ENCODE data around the gene CMTM8. TPM values are rescaled to one million over a fixed set of nuclear protein-coding genes. Genes with fewer than 3 reads are reported as not detected.

CMTM8 gene
- total and polyA plus RNA-seq, 4 donors, result 0.63 to 6.8 (median 2.3) TPM

DNA sequence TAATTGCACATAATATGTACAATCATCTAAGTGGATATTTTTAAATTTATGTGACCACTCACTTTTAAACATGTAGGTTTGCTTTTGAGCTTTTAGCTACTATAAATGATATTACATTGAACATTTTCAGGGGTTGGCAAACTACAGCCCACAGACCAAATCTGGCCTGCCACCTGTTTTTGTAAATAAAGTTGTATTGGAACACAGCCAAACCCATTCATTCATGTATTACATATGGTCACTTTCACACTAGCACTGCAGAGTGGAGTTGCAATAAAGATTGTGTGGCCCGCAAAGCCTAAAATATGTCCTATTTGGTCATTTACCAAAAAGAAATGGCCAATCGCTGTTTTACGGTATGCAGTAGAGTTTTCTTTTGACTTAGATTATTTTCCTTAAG is 174.4 kb downstream of the CMTM8 start:
- ATAC-seq (ENCODE audit: low FRiP score), result no peak
- no peak for DNase-seq
- H3K4me3 ChIP-seq (ENCODE audit: low read length in 2 of 2), result no peak overlapping the region
- intact Hi-C loops (cut with DNase I), result no loop called here
- 83 to 91% methylated on average over 3 of the region's 3 CpGs for WGBS, 2 donors
- no peaks in the 10 kb centered on the region for H3K4me1 ChIP-seq (ENCODE audit: control insufficient read depth in 1 of 2, insufficient read depth in 2 of 2, low read length in 2 of 2)
- no peaks in the 10 kb centered on the region for H3K36me3 ChIP-seq (ENCODE audit: control insufficient read depth in 1 of 2, insufficient read depth in 2 of 2, low read length in 1 of 2)
- no peak overlapping the region for H3K27ac ChIP-seq (ENCODE audit: low read depth in 1 of 2, low read length in 2 of 2)
- H3K9me3 ChIP-seq (ENCODE audit: control insufficient read depth, low read length), result no peaks in the 10 kb centered on the region
- H3K27me3 ChIP-seq (ENCODE audit: control insufficient read depth in 1 of 2, insufficient read depth in 2 of 2, low read length in 1 of 2), result no peaks in the 10 kb centered on the region

DNA sequence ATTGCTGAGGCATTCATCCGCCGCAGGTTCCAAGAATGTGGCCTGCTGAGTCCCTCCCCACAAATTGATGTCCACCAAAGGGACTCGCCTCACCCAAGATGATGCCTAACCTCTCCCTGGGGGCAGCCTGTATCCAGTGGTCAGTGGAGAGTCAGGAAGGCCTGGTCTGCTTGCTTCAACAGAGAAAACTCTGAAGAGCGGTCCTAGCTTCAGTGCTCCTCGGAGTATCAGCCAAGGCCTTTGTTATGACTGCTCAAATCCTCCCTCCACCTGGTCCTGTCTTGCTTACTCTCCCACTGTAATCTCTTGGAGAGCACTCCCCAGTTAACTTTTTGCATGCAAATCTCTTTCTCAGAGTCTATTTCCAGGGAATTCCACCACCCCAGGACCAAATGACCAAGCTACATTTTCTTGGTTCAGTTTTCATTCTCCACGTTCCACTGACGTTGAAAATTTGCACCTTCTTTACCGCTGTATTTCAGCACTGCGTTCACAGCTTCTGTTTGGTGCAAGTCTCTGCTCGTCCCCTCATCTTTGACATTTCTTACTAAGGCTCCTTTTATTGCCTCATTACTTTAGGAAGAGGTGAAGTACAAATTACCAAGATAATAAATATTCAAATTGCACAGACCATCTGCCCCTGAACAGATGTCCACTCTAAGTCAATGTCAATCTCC is 175.5 kb downstream of the CMTM8 start:
- ATAC-seq (ENCODE audit: low FRiP score) (no peak), DNase-seq (no peak)
- Histone ChIP-seq H3K4me3 (ENCODE audit: low read length in 2 of 2) (no peak overlapping the region), H3K27ac (ENCODE audit: low read depth in 1 of 2, low read length in 2 of 2) (no peak overlapping the region), H3K27me3 (ENCODE audit: control insufficient read depth in 1 of 2, insufficient read depth in 2 of 2, low read length in 1 of 2) (no peaks in the 10 kb centered on the region), H3K9me3 (ENCODE audit: control insufficient read depth, low read length) (no peaks in the 10 kb centered on the region), H3K36me3 (ENCODE audit: control insufficient read depth in 1 of 2, insufficient read depth in 2 of 2, low read length in 1 of 2) (no peaks in the 10 kb centered on the region), H3K4me1 (ENCODE audit: control insufficient read depth in 1 of 2, insufficient read depth in 2 of 2, low read length in 2 of 2) (no peaks in the 10 kb centered on the region)
- intact Hi-C loops (cut with DNase I), result no loop called here
- WGBS, 2 donors, result 76 to 90% methylated on average over 10 of the region's 10 CpGs

DNA sequence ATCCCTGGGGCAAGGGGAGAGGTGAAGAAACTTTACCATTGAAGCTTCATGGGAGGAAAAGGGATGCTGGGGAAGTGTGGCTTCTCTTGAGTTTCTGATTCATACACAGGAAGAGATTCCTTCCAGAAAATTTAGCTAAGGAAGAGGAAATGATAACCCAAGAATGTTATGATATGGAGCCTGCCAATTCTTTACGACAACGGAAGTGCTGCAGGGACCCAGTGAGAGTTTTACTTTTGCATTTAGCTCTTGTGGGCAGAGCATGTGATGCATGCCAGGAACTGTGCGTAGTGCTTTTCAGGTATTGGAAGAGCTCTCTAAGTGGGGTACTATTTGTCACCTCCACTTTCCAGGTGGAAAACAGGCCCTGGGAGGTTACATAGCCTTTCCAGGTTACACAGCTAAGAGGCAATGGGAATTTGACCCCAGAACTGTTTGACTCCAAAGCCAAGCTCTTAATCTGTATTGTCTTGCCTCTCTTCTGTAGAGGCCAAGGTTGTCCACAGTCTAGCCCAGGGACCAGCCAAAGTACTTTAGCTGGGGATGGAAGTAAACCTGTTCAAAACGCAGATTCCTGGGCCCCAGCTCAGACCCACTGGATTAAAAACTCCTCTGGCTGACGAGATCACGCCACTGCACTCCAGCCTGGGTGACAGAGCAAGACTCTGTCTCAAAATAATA is 176.2 kb downstream of the CMTM8 start:
- Histone ChIP-seq H3K4me3 (ENCODE audit: low read length in 2 of 2) (no peak overlapping the region), H3K4me1 (ENCODE audit: control insufficient read depth in 1 of 2, insufficient read depth in 2 of 2, low read length in 2 of 2) (no peaks in the 10 kb centered on the region), H3K27me3 (ENCODE audit: control insufficient read depth in 1 of 2, insufficient read depth in 2 of 2, low read length in 1 of 2) (no peaks in the 10 kb centered on the region), H3K36me3 (ENCODE audit: control insufficient read depth in 1 of 2, insufficient read depth in 2 of 2, low read length in 1 of 2) (no peaks in the 10 kb centered on the region), H3K9me3 (ENCODE audit: control insufficient read depth, low read length) (no peaks in the 10 kb centered on the region), H3K27ac (ENCODE audit: low read depth in 1 of 2, low read length in 2 of 2) (no peak overlapping the region)
- ATAC-seq (ENCODE audit: low FRiP score) (peak; percentile 60), DNase-seq (no peak)
- intact Hi-C loops (cut with DNase I), result no loop called here
- WGBS, 2 donors, result 72 to 74% methylated on average over 6 of the region's 6 CpGs

GRCh38 chr3:32419742-32420125 is 181.3 kb downstream of the CMTM8 start:
- intact Hi-C loops (cut with DNase I), result no loop called here

More at GRCh38 chr3:32419742-32420125, 181.3 kb downstream of the CMTM8 start:
- Histone ChIP-seq H3K4me3 (ENCODE audit: low read length in 2 of 2) (no peak overlapping the region), H3K27me3 (ENCODE audit: control insufficient read depth in 1 of 2, insufficient read depth in 2 of 2, low read length in 1 of 2) (no peaks in the 10 kb centered on the region), H3K4me1 (ENCODE audit: control insufficient read depth in 1 of 2, insufficient read depth in 2 of 2, low read length in 2 of 2) (no peaks in the 10 kb centered on the region), H3K9me3 (ENCODE audit: control insufficient read depth, low read length) (no peaks in the 10 kb centered on the region), H3K27ac (ENCODE audit: low read depth in 1 of 2, low read length in 2 of 2) (no peak overlapping the region), H3K36me3 (ENCODE audit: control insufficient read depth in 1 of 2, insufficient read depth in 2 of 2, low read length in 1 of 2) (no peaks in the 10 kb centered on the region)
- DNase-seq, result no peak
- ATAC-seq (ENCODE audit: low FRiP score), result no peak
- WGBS, 2 donors, result 93 to 94% methylated on average over 2 of the region's 2 CpGs

Other genes starting within 250 kb of the CMTM8 start
- gene GPD1L, start 132.1 kb upstream of the CMTM8 start, total RNA-seq, result 10 to 100 TPM; 33.4 to 48.4 TPM
- gene GPD1L, start 132.1 kb upstream of the CMTM8 start, polyA plus RNA-seq, result 10 to 100 TPM; 21.7 to 25.5 TPM
- gene CMTM7, start 153.2 kb downstream of the CMTM8 start, total RNA-seq, result 10 to 100 TPM; 11.8 to 17.3 TPM
- 1 to 10 TPM; 2.0 to 5.0 TPM for gene CMTM7, start 153.2 kb downstream of the CMTM8 start, polyA plus RNA-seq

Data from aorta (tissue), 5 donors.